Smooth muscle cell of the brain vasculature (primary cell): Measurements from ENCODE around the gene PLIN3.
"Not testable (repeated sequence)": the region's sequence is repeated elsewhere in the genome, so short reads cannot be mapped to it uniquely, and the experiment has no call there.

Experiments used
- DNase-seq: peaks from one replicate; pipeline ENCODE4 v3.0.0-alpha.2; 2012; ENCODE audit warnings: low read depth, low spot score

The PLIN3 gene

GRCh38 chr19:4847190-4847973, 20.1 kb downstream of the PLIN3 start:
- no peak for DNase-seq

- DNase-seq, result not testable (repeated sequence)
Observed at GRCh38 chr19:4845975-4846374, 21.5 kb downstream of the PLIN3 start.

GRCh38 chr19:4844348-4845179, 22.9 kb downstream of the PLIN3 start:
- DNase-seq, result no peak

GRCh38 chr19:4843647-4843965, 23.9 kb downstream of the PLIN3 start:
- DNase-seq, result no peak

GRCh38 chr19:4839192-4839591, 28.3 kb downstream of the PLIN3 start:
- DNase-seq, result no peak

- no peak for DNase-seq
Observed at GRCh38 chr19:4832776-4833175, 34.7 kb downstream of the PLIN3 start.

- not testable (repeated sequence) for DNase-seq
Observed at GRCh38 chr19:4831979-4832340, 35.5 kb downstream of the PLIN3 start.

GRCh38 chr19:4831304-4831978, 36.0 kb downstream of the PLIN3 start, which contains the start of gene TICAM1:
Gene TICAM1, minus strand, starts transcription at chr19:4831712. Its CDS starts 13,335 bp downstream, at chr19:4818377.
- no peak for DNase-seq

- no peak for DNase-seq
Observed at GRCh38 chr19:4830768-4831265, 36.6 kb downstream of the PLIN3 start.

GRCh38 chr19:4830332-4830731, 37.1 kb downstream of the PLIN3 start:
- no peak for DNase-seq

GRCh38 chr19:4829001-4829712, 38.3 kb downstream of the PLIN3 start:
- no peak for DNase-seq

- no peak for DNase-seq
Observed at GRCh38 chr19:4823577-4823976, 43.9 kb downstream of the PLIN3 start.

GRCh38 chr19:4822354-4822753, 45.1 kb downstream of the PLIN3 start:
- not testable (repeated sequence) for DNase-seq

GRCh38 chr19:4821265-4821664, 46.2 kb downstream of the PLIN3 start:
- no peak for DNase-seq

- DNase-seq, result no peak
Observed at GRCh38 chr19:4817467-4818277, 49.8 kb downstream of the PLIN3 start.

GRCh38 chr19:4816950-4817278, 50.6 kb downstream of the PLIN3 start:
- DNase-seq, result no peak

- DNase-seq, result no peak
Observed at GRCh38 chr19:4816202-4816949, 51.1 kb downstream of the PLIN3 start.

- peak; percentile 76 for DNase-seq
Observed at GRCh38 chr19:4815426-4816201, 51.9 kb downstream of the PLIN3 start.
